ENCODE measurements around the gene TTLL1. TPM values are rescaled to one million over a fixed set of nuclear protein-coding genes. Genes with fewer than 3 reads are reported as not detected.

The TTLL1 gene
- polyA plus RNA-seq, 1 donor (not counting 4 experiments of a cell fraction or from before 2014, with no cell fraction given) = 3.5 TPM

- Histone ChIP-seq H3K79me2 (ENCODE audit: control insufficient read depth, insufficient read depth, low read length) (peaks cover 100% of the 10 kb centered on the region), H3K9ac (ENCODE audit: control insufficient read depth, extremely low read depth, insufficient read depth, low read length) (no peak overlapping the region), H4K20me1 (ENCODE audit: control insufficient read depth, extremely low read depth, insufficient read depth, low read length) (peaks cover 14% of the 10 kb centered on the region), H3K27ac (ENCODE audit: control insufficient read depth, insufficient read depth, low read length) (no peak overlapping the region), H3K9me1 (ENCODE audit: control insufficient read depth, extremely low read depth, insufficient read depth, low read length) (peaks cover 14% of the 10 kb centered on the region), H3K9me3 (ENCODE audit: control insufficient read depth, low read depth, low read length) (no peaks in the 10 kb centered on the region), H3K36me3 (ENCODE audit: control insufficient read depth in 2 of 2, extremely low read depth in 1 of 2, insufficient read depth in 2 of 2, low read length in 2 of 2) (no peaks in the 10 kb centered on the region), H3K4me1 (ENCODE audit: control insufficient read depth, extremely low read depth, insufficient read depth, low read length) (peaks cover 36% of the 10 kb centered on the region), H2AFZ (ENCODE audit: control insufficient read depth, low read length) (no peak overlapping the region), H3K27me3 (ENCODE audit: control insufficient read depth, extremely low read depth, insufficient read depth, low read length) (no peaks in the 10 kb centered on the region), H3K4me2 (ENCODE audit: control insufficient read depth, extremely low read depth, insufficient read depth, low read depth, low read length) (no peak overlapping the region), H3K4me3 (ENCODE audit: control insufficient read depth in 2 of 3, extremely low read depth in 1 of 3, insufficient read depth in 2 of 3, low read depth in 1 of 3, low read length in 3 of 3) (no peak overlapping the region)
- DNase-seq (ENCODE audit: low read depth, low spot score) (no peak), FAIRE-seq (no peak)
- TF ChIP-seq CTCF (optimal IDR thresholded peaks at IDR 0.05 in 1 of 3, IDR thresholded peaks at IDR 0.05 in 1 of 3, conservative IDR thresholded peaks at IDR 0.05 in 1 of 3; ENCODE audit: extremely low read depth in 1 of 3, insufficient read depth in 2 of 3, low read length in 3 of 3) = no peak
- no peak for TF ChIP-seq EZH2 (IDR thresholded peaks at IDR 0.05; ENCODE audit: low read length)
- dilution Hi-C loops (cut with MboI; ENCODE audit: extremely low pct_ligation_motif_present, low sequenced_read_pairs) = no loop called here
Measured at GRCh38 chr22:43009444-43009843, 79.7 kb downstream of the TTLL1 start.

GRCh38 chr22:43008921-43009320 lies 80.3 kb downstream of the TTLL1 start:
- Histone ChIP-seq H3K4me2 (ENCODE audit: control insufficient read depth, extremely low read depth, insufficient read depth, low read depth, low read length) (no peak overlapping the region), H3K4me1 (ENCODE audit: control insufficient read depth, extremely low read depth, insufficient read depth, low read length) (peaks cover 40% of the 10 kb centered on the region), H3K9ac (ENCODE audit: control insufficient read depth, extremely low read depth, insufficient read depth, low read length) (no peak overlapping the region), H3K27ac (ENCODE audit: control insufficient read depth, insufficient read depth, low read length) (no peak overlapping the region), H3K9me1 (ENCODE audit: control insufficient read depth, extremely low read depth, insufficient read depth, low read length) (peaks cover 14% of the 10 kb centered on the region), H3K27me3 (ENCODE audit: control insufficient read depth, extremely low read depth, insufficient read depth, low read length) (no peaks in the 10 kb centered on the region), H3K36me3 (ENCODE audit: control insufficient read depth in 2 of 2, extremely low read depth in 1 of 2, insufficient read depth in 2 of 2, low read length in 2 of 2) (no peaks in the 10 kb centered on the region), H3K4me3 (ENCODE audit: control insufficient read depth in 2 of 3, extremely low read depth in 1 of 3, insufficient read depth in 2 of 3, low read depth in 1 of 3, low read length in 3 of 3) (no peak overlapping the region), H3K9me3 (ENCODE audit: control insufficient read depth, low read depth, low read length) (no peaks in the 10 kb centered on the region), H3K79me2 (ENCODE audit: control insufficient read depth, insufficient read depth, low read length) (peaks cover 100% of the 10 kb centered on the region), H4K20me1 (ENCODE audit: control insufficient read depth, extremely low read depth, insufficient read depth, low read length) (peaks cover 12% of the 10 kb centered on the region), H2AFZ (ENCODE audit: control insufficient read depth, low read length) (no peak overlapping the region)
- dilution Hi-C loops (cut with MboI; ENCODE audit: extremely low pct_ligation_motif_present, low sequenced_read_pairs) = no loop called here
- TF ChIP-seq CTCF (optimal IDR thresholded peaks at IDR 0.05 in 1 of 3, IDR thresholded peaks at IDR 0.05 in 1 of 3, conservative IDR thresholded peaks at IDR 0.05 in 1 of 3; ENCODE audit: extremely low read depth in 1 of 3, insufficient read depth in 2 of 3, low read length in 3 of 3) = no peak
- TF ChIP-seq EZH2 (IDR thresholded peaks at IDR 0.05; ENCODE audit: low read length) = no peak
- no peak for FAIRE-seq
- DNase-seq (ENCODE audit: low read depth, low spot score) = no peak
